ENCODE data around the gene NUDT5.

DNA sequence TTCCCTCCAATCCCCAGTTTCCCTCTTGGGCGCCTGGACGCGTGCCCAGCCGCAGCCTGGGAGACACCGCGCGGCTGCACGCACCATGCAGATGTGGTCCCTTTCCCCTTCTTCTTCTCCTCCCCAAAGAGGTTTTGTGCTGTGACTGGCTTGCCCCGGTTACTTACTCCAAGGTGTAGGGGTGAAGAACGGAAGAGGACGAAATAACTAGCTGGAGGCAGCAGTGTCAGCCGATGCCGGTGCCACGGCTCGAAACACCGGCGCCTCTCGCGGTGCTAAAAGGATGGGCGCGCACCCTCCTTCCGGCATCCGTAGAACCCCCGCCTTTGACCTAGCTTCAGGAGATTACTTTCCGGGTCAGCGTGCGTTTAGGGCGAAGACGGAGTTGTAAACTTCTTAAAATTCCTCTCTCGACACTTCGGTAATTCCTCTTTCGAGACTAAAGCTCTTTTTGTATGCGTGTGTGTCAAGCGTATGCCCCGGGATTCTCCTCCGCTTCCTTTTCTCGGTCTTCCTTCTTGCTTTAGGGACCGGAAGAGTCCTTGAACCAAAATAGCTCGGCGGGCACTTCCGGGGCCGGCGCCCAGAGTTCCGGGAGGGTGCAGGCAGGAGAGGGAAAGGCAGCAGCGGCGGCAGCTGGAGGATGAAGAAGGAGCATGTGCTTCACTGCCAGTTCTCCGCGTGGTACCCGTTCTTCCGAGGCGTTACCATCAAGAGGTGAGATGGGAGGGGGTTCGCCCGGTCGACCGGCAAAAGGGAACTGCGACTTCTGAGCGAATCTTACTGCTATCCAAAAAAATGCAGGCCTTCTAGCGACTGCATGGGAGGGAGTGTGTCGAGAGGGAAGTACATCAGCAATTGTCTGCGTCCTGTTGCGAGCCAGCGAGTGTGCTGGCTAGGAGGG, at the start of gene NUDT5, which contains the start of gene CDC123:
- TF ChIP-seq, protein P1, sequence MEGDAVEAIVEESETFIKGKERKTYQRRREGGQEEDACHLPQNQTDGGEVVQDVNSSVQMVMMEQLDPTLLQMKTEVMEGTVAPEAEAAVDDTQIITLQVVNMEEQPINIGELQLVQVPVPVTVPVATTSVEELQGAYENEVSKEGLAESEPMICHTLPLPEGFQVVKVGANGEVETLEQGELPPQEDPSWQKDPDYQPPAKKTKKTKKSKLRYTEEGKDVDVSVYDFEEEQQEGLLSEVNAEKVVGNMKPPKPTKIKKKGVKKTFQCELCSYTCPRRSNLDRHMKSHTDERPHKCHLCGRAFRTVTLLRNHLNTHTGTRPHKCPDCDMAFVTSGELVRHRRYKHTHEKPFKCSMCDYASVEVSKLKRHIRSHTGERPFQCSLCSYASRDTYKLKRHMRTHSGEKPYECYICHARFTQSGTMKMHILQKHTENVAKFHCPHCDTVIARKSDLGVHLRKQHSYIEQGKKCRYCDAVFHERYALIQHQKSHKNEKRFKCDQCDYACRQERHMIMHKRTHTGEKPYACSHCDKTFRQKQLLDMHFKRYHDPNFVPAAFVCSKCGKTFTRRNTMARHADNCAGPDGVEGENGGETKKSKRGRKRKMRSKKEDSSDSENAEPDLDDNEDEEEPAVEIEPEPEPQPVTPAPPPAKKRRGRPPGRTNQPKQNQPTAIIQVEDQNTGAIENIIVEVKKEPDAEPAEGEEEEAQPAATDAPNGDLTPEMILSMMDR (IDR thresholded peaks at IDR 0.05) = no peak
- no peak for TF ChIP-seq POLR2A (IDR thresholded peaks at IDR 0.05)

All from lower leg skin (tissue), 3 donors.